Thoracic aorta (tissue), 2 donors: Measurements from ENCODE around the gene GSAP. TPM values are rescaled to one million over a fixed set of nuclear protein-coding genes. Genes with fewer than 3 reads are reported as not detected.

Experiments
- ATAC-seq: fragments of 150-250 bp; one replicate; pipeline ENCODE4 v1.8.0; 2017; ENCODE audit warnings: low read depth; ENCODE audit not compliant: insufficient number of reproducible peaks, low FRiP score
- DNase-seq: peaks from one replicate; pipeline ENCODE4 v3.0.0-alpha.2; 2020; ENCODE audit warnings: low spot score
- H3K27ac ChIP-seq, 2 donors: fragments of 200-600 bp; sonication (generic); 1 replicate in 1 of 2; 2 replicates in 1 of 2; pipeline ENCODE4 v1.5.1; 2016; ENCODE audit warnings: mild to moderate bottlenecking in 2 of 2, moderate library complexity in 2 of 2
- H3K27me3 ChIP-seq: fragments of 200-600 bp; sonication (generic); replicated peaks from 2 replicates; pipeline ENCODE4 v1.6.0; 2016; ENCODE audit warnings: mild to moderate bottlenecking; ENCODE audit not compliant: insufficient read depth
- H3K36me3 ChIP-seq: fragments of 200-600 bp; sonication (generic); one replicate; pipeline ENCODE4 v1.5.1; 2016
- H3K4me1 ChIP-seq, 2 donors: fragments of 200-600 bp; sonication (generic); 1 replicate in 1 of 2; 2 replicates in 1 of 2; pipeline versions ENCODE4 v1.5.1 to v1.6.0; 2016; ENCODE audit warnings: low read depth in 2 of 2, mild to moderate bottlenecking in 1 of 2; ENCODE audit not compliant: control insufficient read depth in 1 of 2
- H3K4me3 ChIP-seq: fragments of 200-600 bp; sonication (generic); 2 replicates; pipeline ENCODE4 v1.5.1; 2016; ENCODE audit warnings: mild to moderate bottlenecking
- H3K9me3 ChIP-seq: fragments of 200-600 bp; sonication (generic); 2 replicates; pipeline ENCODE4 v1.5.1; 2016
- total RNA-seq, 2 donors: library from RNA; depleted of rRNA; stranded (reverse); fragments of >200 nt; gene quantifications; one replicate each; pipeline versions ENCODE4 v1.1.0 to v1.2.3, GENCODE V29; 2016
- TF ChIP-seq, protein P1 (sequence below): fragments of 200-600 bp; sonication (generic); IDR thresholded peaks from one replicate; pipeline ENCODE4 v1.5.1; 2019; ENCODE audit warnings: antibody characterized with exemption

GSAP gene
- total RNA-seq, 2 donors from 2014 or later: 19.6 to 22.0 TPM

- no peak for ATAC-seq
- H3K4me1 ChIP-seq: peaks cover 0 to 9% of the 10 kb centered on the region in 2 donors
- no peaks in the 10 kb centered on the region for H3K9me3 ChIP-seq
- no peak overlapping the region for H3K4me3 ChIP-seq
- no peak overlapping the region for H3K27ac ChIP-seq
- H3K36me3 ChIP-seq: no peaks in the 10 kb centered on the region
- no peak for DNase-seq
- H3K27me3 ChIP-seq: no peaks in the 10 kb centered on the region
- TF ChIP-seq, protein P1, sequence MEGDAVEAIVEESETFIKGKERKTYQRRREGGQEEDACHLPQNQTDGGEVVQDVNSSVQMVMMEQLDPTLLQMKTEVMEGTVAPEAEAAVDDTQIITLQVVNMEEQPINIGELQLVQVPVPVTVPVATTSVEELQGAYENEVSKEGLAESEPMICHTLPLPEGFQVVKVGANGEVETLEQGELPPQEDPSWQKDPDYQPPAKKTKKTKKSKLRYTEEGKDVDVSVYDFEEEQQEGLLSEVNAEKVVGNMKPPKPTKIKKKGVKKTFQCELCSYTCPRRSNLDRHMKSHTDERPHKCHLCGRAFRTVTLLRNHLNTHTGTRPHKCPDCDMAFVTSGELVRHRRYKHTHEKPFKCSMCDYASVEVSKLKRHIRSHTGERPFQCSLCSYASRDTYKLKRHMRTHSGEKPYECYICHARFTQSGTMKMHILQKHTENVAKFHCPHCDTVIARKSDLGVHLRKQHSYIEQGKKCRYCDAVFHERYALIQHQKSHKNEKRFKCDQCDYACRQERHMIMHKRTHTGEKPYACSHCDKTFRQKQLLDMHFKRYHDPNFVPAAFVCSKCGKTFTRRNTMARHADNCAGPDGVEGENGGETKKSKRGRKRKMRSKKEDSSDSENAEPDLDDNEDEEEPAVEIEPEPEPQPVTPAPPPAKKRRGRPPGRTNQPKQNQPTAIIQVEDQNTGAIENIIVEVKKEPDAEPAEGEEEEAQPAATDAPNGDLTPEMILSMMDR: no peak
Observed at GRCh38 chr7:77409739-77410547, 6.2 kb downstream of the GSAP start.

GRCh38 chr7:77409005-77409738 lies 7.0 kb downstream of the GSAP start:
- Histone ChIP-seq H3K4me1 (peaks cover 0 to 9% of the 10 kb centered on the region in 2 donors), H3K27me3 (no peaks in the 10 kb centered on the region), H3K4me3 (no peak overlapping the region), H3K9me3 (no peaks in the 10 kb centered on the region), H3K36me3 (no peaks in the 10 kb centered on the region), H3K27ac (no peak overlapping the region)
- DNase-seq: no peak
- TF ChIP-seq, protein P1: no peak
- no peak for ATAC-seq

GRCh38 chr7:77407906-77408305 lies 8.2 kb downstream of the GSAP start:
- H3K4me1 ChIP-seq: peaks cover 0 to 9% of the 10 kb centered on the region in 2 donors
- H3K4me3 ChIP-seq: no peak overlapping the region
- H3K27ac ChIP-seq: no peak overlapping the region
- TF ChIP-seq, protein P1: no peak
- H3K27me3 ChIP-seq: no peaks in the 10 kb centered on the region
- ATAC-seq: no peak
- H3K36me3 ChIP-seq: no peaks in the 10 kb centered on the region
- DNase-seq: no peak
- no peaks in the 10 kb centered on the region for H3K9me3 ChIP-seq

DNA sequence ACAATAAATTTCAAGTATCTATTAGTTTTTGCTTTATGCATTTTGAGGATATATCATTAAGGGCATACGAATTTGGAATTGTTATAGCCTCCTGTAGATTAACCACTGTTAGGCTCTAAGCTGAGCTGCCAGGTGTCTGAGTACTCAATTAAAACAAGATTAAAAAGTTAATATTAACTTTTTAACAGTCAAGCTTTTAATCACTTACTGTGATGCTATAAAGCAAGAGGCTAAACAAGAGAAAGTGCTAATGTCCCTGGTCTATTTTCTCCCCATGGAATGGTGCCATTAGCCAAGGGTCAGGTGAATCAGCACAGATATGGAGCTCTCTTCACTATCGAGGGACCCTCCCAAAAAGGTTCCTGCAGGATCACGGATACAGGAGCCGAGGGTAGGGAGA lies 9.7 kb downstream of the GSAP start:
- no peaks in the 10 kb centered on the region for H3K27me3 ChIP-seq
- no peaks in the 10 kb centered on the region for H3K36me3 ChIP-seq
- TF ChIP-seq, protein P1: no peak
- peaks cover 0 to 9% of the 10 kb centered on the region in 2 donors for H3K4me1 ChIP-seq
- H3K27ac ChIP-seq: no peak overlapping the region
- H3K4me3 ChIP-seq: no peak overlapping the region
- DNase-seq (no peak), ATAC-seq (no peak)
- H3K9me3 ChIP-seq: no peaks in the 10 kb centered on the region

DNA sequence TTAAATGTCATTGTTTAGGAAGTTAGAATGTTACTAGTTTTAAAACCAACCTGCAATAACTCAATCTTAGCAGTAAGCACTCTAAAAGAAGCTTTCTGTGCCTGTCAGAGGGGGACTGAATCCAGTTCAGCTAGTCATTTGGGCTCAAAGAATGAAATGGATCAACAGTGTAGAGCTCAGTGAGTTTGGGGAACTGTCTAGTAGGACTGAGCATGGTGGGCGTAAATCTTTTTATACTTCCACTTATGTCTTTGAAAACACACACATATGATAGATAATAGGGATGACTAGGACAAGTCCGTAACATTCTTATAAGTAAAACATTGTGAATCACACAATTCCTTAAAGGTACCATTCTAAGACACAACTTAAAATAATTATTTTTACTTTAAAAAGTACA lies 11.5 kb downstream of the GSAP start:
- no peak for DNase-seq
- Histone ChIP-seq H3K4me1 (peaks cover 0 to 5% of the 10 kb centered on the region in 2 donors), H3K9me3 (no peaks in the 10 kb centered on the region), H3K4me3 (no peak overlapping the region), H3K27ac (no peak overlapping the region), H3K27me3 (no peaks in the 10 kb centered on the region), H3K36me3 (no peaks in the 10 kb centered on the region)
- ATAC-seq: no peak
- TF ChIP-seq, protein P1: no peak
